ENCODE results near the gene SCN2B.

The SCN2B gene

DNA sequence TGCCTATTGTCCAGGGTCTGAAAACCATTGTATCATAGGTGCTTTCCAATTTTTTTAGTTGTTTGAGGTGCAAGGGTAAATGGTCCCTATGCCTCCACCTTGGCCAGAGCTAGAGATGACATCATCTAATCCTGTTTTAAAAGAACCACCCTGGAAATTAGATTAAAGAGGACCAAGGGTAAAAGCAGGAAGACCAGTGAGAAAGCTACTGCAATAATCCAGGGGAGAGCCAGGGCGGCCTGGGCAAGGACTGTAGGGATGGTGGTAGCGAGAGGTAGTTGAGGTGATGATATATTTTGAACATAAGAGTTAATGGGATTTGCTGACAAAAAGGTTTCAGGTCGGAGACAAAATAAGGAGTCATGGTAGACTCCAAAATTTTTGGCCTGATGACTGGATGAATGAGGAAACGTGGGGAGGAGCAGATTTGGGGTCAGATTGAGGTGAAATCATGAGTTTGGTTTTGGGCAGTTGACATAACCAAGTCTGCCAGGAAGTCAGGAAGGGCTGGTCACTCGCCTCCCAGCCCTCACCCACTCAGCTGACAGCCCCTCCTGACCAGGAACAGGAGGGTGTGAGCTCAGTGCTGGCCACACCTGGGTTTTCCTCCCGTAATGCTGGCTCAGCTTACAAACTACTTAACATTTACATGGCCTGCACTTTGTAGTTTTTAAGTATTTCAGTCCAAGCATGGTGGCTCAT lies 46.8 kb downstream of the SCN2B start:
- no peak for DNase-seq

- DNase-seq, result no peak
Observed at GRCh38 chr11:118128721-118129470, 47.5 kb downstream of the SCN2B start.

- no peak for DNase-seq
Observed at GRCh38 chr11:118128310-118128709, 48.1 kb downstream of the SCN2B start.

- no peak for DNase-seq
Observed at GRCh38 chr11:118126082-118126838, 50.2 kb downstream of the SCN2B start.

DNA sequence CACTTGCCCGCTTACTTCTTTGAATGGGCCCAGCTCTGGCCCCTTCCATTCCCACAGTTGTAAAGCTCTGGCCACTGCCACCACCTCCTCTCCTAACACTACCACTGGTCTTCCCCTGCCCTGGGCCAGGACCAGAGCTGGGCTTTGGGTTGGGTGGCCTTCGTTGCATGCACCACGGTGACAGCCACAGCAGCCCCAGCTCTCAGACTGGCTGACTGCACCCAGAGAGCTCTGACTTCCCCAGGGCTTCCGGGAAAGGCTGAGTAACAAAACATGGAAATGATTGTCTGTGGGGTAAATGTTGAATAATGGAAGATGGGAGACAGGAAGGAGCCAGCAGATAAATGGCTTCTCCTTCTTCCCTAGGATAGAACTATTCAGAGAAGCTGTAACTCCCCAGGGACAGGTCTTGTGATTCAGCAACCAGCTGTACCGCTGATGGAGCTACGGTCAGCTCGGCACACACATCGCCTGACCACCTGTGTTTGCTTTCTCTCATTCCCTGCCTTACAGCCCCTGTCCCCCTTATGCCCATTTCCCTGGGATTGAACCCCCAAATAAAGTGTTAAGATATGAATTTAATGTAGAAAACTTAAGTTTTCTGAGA lies 51.4 kb downstream of the SCN2B start:
- DNase-seq, result no peak

- DNase-seq, result no peak
Observed at GRCh38 chr11:118120793-118121192, 55.6 kb downstream of the SCN2B start.

DNA sequence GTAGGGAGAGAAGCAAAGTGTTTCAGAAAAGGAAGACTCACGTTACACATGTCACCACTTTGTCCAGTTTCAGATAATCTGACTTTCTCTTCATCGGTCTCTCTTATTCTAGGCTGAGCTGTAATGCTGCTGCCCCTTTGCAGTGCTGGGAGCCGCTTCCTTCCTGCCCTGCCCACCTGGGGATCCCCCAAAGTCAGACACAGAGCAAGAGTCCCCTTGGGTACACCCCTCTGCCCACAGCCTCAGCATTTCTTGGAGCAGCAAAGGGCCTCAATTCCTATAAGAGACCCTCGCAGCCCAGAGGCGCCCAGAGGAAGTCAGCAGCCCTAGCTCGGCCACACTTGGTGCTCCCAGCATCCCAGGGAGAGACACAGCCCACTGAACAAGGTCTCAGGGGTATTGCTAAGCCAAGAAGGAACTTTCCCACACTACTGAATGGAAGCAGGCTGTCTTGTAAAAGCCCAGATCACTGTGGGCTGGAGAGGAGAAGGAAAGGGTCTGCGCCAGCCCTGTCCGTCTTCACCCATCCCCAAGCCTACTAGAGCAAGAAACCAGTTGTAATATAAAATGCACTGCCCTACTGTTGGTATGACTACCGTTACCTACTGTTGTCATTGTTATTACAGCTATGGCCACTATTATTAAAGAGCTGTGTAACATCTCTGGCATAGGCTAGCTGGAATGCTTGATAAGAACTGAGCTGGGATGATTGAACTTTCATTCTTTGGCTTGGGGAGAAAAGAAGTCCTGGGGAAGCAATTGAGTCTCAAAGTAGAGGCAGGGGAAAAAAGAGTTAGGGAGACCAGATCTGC lies 58.4 kb downstream of the SCN2B start:
- no peak for DNase-seq

DNA sequence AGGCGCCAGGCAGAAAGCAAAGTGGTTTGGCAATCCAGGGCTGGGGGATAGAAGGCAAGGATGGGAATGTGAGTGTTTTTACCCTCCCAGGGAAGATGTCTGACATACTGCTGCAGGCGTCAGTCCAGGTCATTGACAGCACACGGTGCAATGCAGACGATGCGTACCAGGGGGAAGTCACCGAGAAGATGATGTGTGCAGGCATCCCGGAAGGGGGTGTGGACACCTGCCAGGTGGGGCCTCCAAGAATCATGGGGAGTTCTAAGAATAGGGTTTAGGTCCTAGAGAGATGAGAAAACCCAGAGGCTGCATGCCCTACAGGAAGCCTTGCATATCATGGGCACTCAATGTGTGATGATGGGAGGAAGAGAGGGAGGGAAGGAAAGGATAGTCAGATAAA lies 61.4 kb downstream of the SCN2B start:
- DNase-seq, result no peak

- no peak for DNase-seq
Observed at GRCh38 chr11:118114266-118114665, 62.2 kb downstream of the SCN2B start.

DNA sequence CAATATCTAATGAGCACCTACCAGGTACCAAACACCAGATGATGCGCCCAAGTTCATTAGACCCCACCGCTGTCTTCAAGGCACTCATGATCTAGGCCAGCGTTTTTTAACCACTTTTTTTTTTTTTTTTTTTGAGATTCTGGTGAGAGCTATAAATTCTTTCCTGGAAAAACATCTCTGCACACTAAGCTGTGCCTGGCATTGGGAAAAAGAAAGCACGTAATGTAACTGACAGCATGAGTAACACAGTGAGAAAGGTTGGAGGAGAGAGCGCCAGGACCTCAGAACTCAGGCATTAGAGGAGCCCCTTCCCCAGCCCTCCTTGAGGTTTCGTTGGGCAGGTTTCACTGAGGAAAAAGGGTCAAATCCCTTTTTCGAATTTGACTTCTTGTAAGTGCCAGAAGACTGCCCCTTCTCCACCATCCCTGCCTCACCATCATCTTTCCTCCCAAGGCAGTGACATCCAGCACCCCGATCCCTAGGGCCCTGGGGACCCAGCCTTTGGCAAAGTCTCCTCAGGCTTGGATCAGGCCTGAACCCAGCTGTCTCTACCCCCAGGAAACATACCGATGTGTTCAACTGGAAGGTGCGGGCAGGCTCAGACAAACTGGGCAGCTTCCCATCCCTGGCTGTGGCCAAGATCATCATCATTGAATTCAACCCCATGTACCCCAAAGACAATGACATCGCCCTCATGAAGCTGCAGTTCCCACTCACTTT lies 63.6 kb downstream of the SCN2B start:
- DNase-seq, result no peak
